GM23338 (cell line): ENCODE data around the gene ACTMAP.

Experiments used
- CREB1 ChIP-seq: fragments of 250-450 bp; sonication (Bioruptor Pico); IDR thresholded peaks from 2 replicates; pipeline ENCODE4 v1.5.0; 2020; ENCODE audit warnings: low read depth, mild to moderate bottlenecking, moderate library complexity
- CTCF ChIP-seq, 2 experiments: fragments of 200-600 bp in 1 of 2; sonication (generic) in 1 of 2; conservative IDR thresholded peaks; 2 replicates each; pipeline versions ENCODE4 v1.5.1 to v1.6.1; 2016 to 2017; ENCODE audit warnings: antibody characterized with exemption in 2 of 2, low read depth in 2 of 2, mild to moderate bottlenecking in 2 of 2, moderate library complexity in 1 of 2

DNA sequence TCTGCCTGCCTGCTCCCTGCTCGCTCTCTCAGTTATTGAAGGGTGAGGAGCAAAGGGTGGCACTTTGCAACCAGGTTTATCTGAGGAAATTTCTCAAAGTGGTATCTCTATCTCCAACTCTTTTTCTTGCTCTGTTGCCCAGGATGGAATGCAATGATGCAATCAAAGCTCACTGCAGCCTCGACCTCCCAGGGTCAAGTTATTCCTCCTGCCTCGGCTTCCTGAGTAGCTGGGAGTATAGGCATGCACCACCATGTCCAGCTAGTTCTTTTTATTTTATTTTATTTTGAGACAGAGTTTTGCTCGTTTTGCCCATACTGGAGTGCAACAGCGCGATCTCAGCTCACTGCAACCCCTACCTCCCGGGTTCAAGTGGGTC is 4.9 kb downstream of the ACTMAP start:
- TF ChIP-seq CTCF (conservative IDR thresholded peaks at IDR 0.05; ENCODE audit: low read depth in 2 of 2) (no peak), CREB1 (CRISPR knock-in tag) (no peak)
